Panc1 (cell line): ENCODE measurements around the gene LTB. TPM values are rescaled to one million over a fixed set of nuclear protein-coding genes. Genes with fewer than 3 reads are reported as not detected.

ENCODE experiments used
- ATAC-seq: fragments of 200-7000 bp; cut with Tn5 transposase; 2 replicates; pipeline ENCODE4 v1.9.1; 2020; ENCODE audit warnings: mild to moderate bottlenecking, moderate library complexity
- BruUV-seq: library from RNA; stranded (reverse); fragments of 400-500 nt; replicated peaks from 2 replicates; lab custom pipeline; 2021; lab: Mats Ljungman, UMichigan
- CTCF ChIA-PET: fragments of 300-600 bp; sonication (Branson Sonifier 250); formaldehyde crosslinking; loops from one replicate; lab custom pipeline; 2022; ENCODE audit warnings: antibody characterized with exemption; lab: Charles Lee
- POLR2A ChIA-PET: fragments of 300-600 bp; sonication (Branson Sonifier 250); formaldehyde crosslinking; loops from one replicate; lab custom pipeline; 2022; ENCODE audit warnings: antibody characterized with exemption; lab: Charles Lee
- DNase-seq: peaks from one replicate; pipeline ENCODE4 v3.0.0-alpha.2; 2010; ENCODE audit warnings: low read depth, low spot score
- H3K27ac ChIP-seq: 2 replicates; pipeline ENCODE4 v1.5.1; 2011; ENCODE audit warnings: mild to moderate bottlenecking, low read length, inconsistent platforms
- H3K27me3 ChIP-seq: fragments of 200-500 bp; sonication (Bioruptor generic); 2 replicates; pipeline ENCODE4 v1.6.0; 2014; ENCODE audit warnings: low read length, inconsistent platforms; ENCODE audit not compliant: control insufficient read depth, insufficient read depth
- H3K36me3 ChIP-seq: fragments of 200-500 bp; sonication (Bioruptor generic); 2 replicates; pipeline ENCODE4 v1.5.1; 2014; ENCODE audit warnings: inconsistent platforms, mild to moderate bottlenecking, low read length, moderate library complexity; ENCODE audit not compliant: control insufficient read depth, insufficient read depth
- H3K4me1 ChIP-seq: 2 replicates; pipeline ENCODE4 v1.5.1; 2011; ENCODE audit warnings: inconsistent platforms, mild to moderate bottlenecking, low read length, moderate library complexity; ENCODE audit not compliant: control insufficient read depth, insufficient read depth
- H3K4me3 ChIP-seq, 2 experiments: 2 replicates each; pipeline ENCODE4 v1.5.1; 2011 to 2012; ENCODE audit warnings: low read depth in 2 of 2, low read length in 2 of 2, mild to moderate bottlenecking in 2 of 2, inconsistent platforms in 1 of 2, moderate library complexity in 1 of 2
- H3K9me3 ChIP-seq: fragments of 200-500 bp; sonication (Bioruptor generic); 2 replicates; pipeline ENCODE4 v1.5.1; 2014; ENCODE audit warnings: low read depth, mild to moderate bottlenecking, inconsistent platforms, low read length, moderate library complexity; ENCODE audit not compliant: control insufficient read depth, insufficient read depth
- POLR2AphosphoS5 ChIP-seq: IDR thresholded peaks from 2 replicates; pipeline ENCODE4 v1.6.1; 2012; ENCODE audit warnings: mild to moderate bottlenecking, low read depth, low read length, moderate library complexity
- SIN3A ChIP-seq: IDR thresholded peaks from 2 replicates; pipeline ENCODE4 v1.6.1; 2012; ENCODE audit warnings: low read depth, mild to moderate bottlenecking, low read length, moderate library complexity, borderline replicate concordance; ENCODE audit not compliant: insufficient read depth
- TCF7L2 ChIP-seq: IDR thresholded peaks from 2 replicates; pipeline ENCODE4 v1.6.1; 2011; ENCODE audit warnings: mild to moderate bottlenecking, low read depth, low read length, inconsistent platforms
- in situ Hi-C: cut with HindIII; loops from 2 replicates; pipeline ENCODE4 v1.10.0; 2016; ENCODE audit warnings: low sequenced_read_pairs, low pct_unique_long_range_greater_than_20kb
- intact Hi-C: fragments of 100-400 bp; cut with micrococcal nuclease; formaldehyde crosslinking; loops from one replicate; pipeline ENCODE4 v1.10.0; 2022; ENCODE audit not compliant: unreplicated experiment
- total RNA-seq: library from RNA; stranded (reverse); gene quantifications from one replicate; pipeline ENCODE4 v1.2.1, GENCODE V29; 2021; ENCODE audit not compliant: unreplicated experiment
- TF ChIP-seq, protein P1 (sequence below), 2 experiments: IDR thresholded peaks; 2 replicates each; pipeline ENCODE4 v1.6.1; 2011 to 2012; ENCODE audit warnings: low read depth in 2 of 2, control low read depth in 1 of 2, low read length in 1 of 2, mild to moderate bottlenecking in 1 of 2, moderate library complexity in 1 of 2; ENCODE audit not compliant: insufficient read depth in 1 of 2
- TF ChIP-seq, protein P2 (sequence below): fragments of 450-650 bp; IDR thresholded peaks from 2 replicates; pipeline ENCODE4 v1.5.1; 2017; ENCODE audit warnings: mild to moderate bottlenecking

The LTB gene
- total RNA-seq, 1 experiment from 2014 or later, result 3.7 TPM

DNA sequence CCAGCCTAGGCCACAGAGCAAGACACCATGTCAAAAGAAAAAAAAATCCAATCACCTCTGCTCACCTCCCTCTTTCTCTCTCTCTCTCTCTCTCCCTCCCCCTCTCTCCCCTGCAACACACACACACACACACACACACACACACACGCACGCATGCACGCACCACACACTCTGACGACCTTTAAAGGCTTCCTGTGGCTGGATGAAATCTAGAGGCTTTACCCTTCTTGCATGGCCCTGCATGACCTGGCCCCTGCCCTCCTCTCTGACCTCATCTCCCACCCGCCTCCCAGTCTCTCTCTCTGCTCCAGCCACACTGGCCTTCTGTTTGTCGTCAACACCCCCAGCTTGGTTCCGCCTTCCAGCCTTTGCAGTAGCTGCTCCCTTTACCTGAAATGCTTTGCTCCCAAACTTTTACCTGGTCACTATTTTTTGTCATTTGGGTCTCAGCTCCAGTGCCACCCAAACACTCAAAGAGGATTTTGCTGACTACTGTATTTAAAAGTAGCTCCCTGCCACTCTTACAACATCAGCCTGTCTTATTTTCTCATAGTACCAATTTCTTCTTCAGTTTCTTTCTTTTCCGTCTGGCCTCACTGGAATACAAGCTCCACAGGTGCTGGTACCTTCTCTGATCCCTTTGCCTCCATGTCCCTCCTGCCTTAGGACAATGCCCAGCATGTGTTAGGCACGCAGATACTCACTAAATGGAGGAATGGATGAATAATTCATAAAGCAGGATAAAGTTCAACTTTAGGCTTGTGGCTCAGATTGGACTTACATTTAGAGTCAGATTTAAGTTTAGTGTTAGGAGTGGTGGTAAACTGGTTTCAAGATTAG is 14.5 kb downstream of the LTB start:
- intact Hi-C loops (no loop called here), in situ Hi-C loops (no loop called here)
- BruUV-seq, result no TSS peak
- Histone ChIP-seq H3K27me3 (no peaks in the 10 kb centered on the region), H3K4me3 (no peak overlapping the region), H3K36me3 (no peaks in the 10 kb centered on the region), H3K4me1 (no peaks in the 10 kb centered on the region), H3K9me3 (no peaks in the 10 kb centered on the region), H3K27ac (no peak overlapping the region)
- ChIA-PET CTCF (no interaction called here), POLR2A (no interaction called here)
- DNase-seq (no peak), ATAC-seq (no peak)
- TF ChIP-seq, protein P1, sequence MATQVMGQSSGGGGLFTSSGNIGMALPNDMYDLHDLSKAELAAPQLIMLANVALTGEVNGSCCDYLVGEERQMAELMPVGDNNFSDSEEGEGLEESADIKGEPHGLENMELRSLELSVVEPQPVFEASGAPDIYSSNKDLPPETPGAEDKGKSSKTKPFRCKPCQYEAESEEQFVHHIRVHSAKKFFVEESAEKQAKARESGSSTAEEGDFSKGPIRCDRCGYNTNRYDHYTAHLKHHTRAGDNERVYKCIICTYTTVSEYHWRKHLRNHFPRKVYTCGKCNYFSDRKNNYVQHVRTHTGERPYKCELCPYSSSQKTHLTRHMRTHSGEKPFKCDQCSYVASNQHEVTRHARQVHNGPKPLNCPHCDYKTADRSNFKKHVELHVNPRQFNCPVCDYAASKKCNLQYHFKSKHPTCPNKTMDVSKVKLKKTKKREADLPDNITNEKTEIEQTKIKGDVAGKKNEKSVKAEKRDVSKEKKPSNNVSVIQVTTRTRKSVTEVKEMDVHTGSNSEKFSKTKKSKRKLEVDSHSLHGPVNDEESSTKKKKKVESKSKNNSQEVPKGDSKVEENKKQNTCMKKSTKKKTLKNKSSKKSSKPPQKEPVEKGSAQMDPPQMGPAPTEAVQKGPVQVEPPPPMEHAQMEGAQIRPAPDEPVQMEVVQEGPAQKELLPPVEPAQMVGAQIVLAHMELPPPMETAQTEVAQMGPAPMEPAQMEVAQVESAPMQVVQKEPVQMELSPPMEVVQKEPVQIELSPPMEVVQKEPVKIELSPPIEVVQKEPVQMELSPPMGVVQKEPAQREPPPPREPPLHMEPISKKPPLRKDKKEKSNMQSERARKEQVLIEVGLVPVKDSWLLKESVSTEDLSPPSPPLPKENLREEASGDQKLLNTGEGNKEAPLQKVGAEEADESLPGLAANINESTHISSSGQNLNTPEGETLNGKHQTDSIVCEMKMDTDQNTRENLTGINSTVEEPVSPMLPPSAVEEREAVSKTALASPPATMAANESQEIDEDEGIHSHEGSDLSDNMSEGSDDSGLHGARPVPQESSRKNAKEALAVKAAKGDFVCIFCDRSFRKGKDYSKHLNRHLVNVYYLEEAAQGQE (IDR thresholded peaks at IDR 0.05; ENCODE audit: insufficient read depth in 1 of 2, low read depth in 2 of 2, low read length in 1 of 2), result no peak
- TF ChIP-seq, protein P2, sequence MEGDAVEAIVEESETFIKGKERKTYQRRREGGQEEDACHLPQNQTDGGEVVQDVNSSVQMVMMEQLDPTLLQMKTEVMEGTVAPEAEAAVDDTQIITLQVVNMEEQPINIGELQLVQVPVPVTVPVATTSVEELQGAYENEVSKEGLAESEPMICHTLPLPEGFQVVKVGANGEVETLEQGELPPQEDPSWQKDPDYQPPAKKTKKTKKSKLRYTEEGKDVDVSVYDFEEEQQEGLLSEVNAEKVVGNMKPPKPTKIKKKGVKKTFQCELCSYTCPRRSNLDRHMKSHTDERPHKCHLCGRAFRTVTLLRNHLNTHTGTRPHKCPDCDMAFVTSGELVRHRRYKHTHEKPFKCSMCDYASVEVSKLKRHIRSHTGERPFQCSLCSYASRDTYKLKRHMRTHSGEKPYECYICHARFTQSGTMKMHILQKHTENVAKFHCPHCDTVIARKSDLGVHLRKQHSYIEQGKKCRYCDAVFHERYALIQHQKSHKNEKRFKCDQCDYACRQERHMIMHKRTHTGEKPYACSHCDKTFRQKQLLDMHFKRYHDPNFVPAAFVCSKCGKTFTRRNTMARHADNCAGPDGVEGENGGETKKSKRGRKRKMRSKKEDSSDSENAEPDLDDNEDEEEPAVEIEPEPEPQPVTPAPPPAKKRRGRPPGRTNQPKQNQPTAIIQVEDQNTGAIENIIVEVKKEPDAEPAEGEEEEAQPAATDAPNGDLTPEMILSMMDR, result no peak
- TF ChIP-seq TCF7L2 (no peak), POLR2AphosphoS5 (no peak), SIN3A (no peak)

DNA sequence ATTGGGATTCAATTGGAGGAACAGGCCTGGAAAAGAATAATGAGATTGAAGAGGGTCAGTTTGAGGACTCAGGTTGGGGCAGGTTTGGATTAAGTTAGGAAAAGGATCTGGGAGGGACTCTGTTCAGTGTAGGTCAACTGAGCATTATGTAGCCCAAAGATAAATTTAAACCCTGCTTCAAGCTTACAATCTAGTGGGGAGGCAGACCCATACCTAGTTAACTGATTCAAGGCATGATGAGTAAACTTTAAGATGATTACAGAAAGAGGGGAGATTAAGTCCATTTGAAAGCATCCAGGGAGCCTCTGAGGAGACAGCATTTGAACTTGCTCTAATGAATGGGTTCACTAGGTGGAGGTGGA is 21.5 kb downstream of the LTB start:
- Histone ChIP-seq H3K27me3 (no peaks in the 10 kb centered on the region), H3K4me3 (no peak overlapping the region), H3K36me3 (peaks cover 2% of the 10 kb centered on the region; the same call in 1 of the 2 replicates), H3K4me1 (peaks cover 13% of the 10 kb centered on the region), H3K9me3 (no peaks in the 10 kb centered on the region), H3K27ac (no peak overlapping the region)
- POLR2A ChIA-PET, result no interaction called here
- intact Hi-C loops (no loop called here), in situ Hi-C loops (no loop called here)
- no peak for DNase-seq
- TF ChIP-seq POLR2AphosphoS5, result no peak
- TF ChIP-seq, protein P1 (IDR thresholded peaks at IDR 0.05; ENCODE audit: insufficient read depth in 1 of 2, low read depth in 2 of 2, low read length in 1 of 2), result no peak
- no peak for TF ChIP-seq SIN3A
- TF ChIP-seq, protein P2, result no peak
- TF ChIP-seq TCF7L2, result no peak
- ATAC-seq, result 0 out of 2 replicates have a peak, but pooled peaks have one; percentile 3
- BruUV-seq, result no TSS peak
- CTCF ChIA-PET, result no interaction called here
